Rectal smooth muscle tissue (tissue), 1 donor: ENCODE results near the gene STON2.

ENCODE experiments used
- H3K27ac ChIP-seq: one replicate; pipeline ENCODE4 v1.7.0; 2013; ENCODE audit warnings: low read depth, low read length, inconsistent platforms
- H3K27me3 ChIP-seq: one replicate; pipeline ENCODE4 v1.7.0; 2013; ENCODE audit warnings: low read length; ENCODE audit not compliant: control insufficient read depth, insufficient read depth
- H3K36me3 ChIP-seq: one replicate; pipeline ENCODE4 v1.7.0; 2013; ENCODE audit warnings: low read length; ENCODE audit not compliant: control insufficient read depth, insufficient read depth
- H3K4me1 ChIP-seq: one replicate; pipeline ENCODE4 v1.7.0; 2013; ENCODE audit warnings: low read length; ENCODE audit not compliant: control insufficient read depth, insufficient read depth
- H3K4me3 ChIP-seq: one replicate; pipeline ENCODE4 v1.7.0; 2013; ENCODE audit warnings: low read length
- H3K9ac ChIP-seq: one replicate; pipeline ENCODE4 v1.7.0; 2013; ENCODE audit warnings: low read length

STON2 gene

DNA sequence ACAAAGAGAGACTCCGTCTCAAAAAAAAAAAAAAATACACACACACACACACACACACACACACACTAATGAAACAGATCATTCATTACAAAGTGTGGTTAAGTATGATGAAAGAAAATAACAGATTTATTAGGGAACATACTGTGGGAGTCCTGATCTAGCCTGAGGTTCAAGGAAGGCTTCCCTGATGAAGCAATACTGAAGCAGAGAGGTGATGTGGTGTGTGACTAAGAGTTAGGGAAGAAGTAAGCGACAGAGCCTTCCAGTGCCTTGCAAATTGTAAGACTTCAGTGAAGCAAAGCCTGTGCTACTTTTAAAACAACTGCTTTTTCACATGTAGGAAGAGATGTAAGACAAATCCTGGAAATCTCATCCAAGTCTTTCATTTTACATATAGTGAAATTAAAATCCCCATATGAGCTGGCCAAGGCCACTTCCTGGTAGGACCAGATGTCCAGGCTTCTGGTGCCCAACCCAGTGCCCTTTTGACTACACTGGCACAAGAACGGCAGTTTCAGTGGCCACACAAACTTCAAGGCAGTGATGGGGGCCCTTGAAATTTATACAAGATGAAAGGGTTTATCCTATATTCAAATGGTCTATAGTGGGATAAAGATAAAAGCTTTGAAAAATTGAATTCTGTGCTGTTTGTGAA lies 86.2 kb downstream of the STON2 start:
- Histone ChIP-seq H3K4me1 (no peaks in the 10 kb centered on the region), H3K4me3 (no peak overlapping the region), H3K9ac (no peak overlapping the region), H3K36me3 (no peaks in the 10 kb centered on the region), H3K27me3 (no peaks in the 10 kb centered on the region), H3K27ac (no peak overlapping the region)

DNA sequence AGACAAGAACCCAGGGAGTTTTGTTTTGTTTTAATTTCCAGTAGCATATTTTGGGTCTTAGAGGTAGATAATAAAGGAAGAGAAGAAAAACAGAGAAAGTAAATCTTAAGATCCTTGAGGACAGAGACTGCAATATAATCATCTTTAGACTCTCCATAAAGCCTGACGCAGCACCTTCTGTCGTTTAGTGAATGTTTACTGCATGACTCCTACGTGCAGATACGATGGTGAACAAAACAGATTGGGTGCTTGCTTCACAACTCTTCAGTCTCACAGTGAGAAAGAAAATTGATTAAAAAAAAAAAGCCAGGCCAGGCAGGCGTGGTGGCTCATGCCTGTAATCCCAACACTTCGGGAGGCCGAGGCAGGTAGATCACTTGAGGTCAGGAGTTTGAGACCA lies 86.9 kb downstream of the STON2 start:
- no peaks in the 10 kb centered on the region for H3K27me3 ChIP-seq
- no peak overlapping the region for H3K9ac ChIP-seq
- H3K4me3 ChIP-seq: no peak overlapping the region
- no peak overlapping the region for H3K27ac ChIP-seq
- H3K36me3 ChIP-seq: no peaks in the 10 kb centered on the region
- H3K4me1 ChIP-seq: no peaks in the 10 kb centered on the region

DNA sequence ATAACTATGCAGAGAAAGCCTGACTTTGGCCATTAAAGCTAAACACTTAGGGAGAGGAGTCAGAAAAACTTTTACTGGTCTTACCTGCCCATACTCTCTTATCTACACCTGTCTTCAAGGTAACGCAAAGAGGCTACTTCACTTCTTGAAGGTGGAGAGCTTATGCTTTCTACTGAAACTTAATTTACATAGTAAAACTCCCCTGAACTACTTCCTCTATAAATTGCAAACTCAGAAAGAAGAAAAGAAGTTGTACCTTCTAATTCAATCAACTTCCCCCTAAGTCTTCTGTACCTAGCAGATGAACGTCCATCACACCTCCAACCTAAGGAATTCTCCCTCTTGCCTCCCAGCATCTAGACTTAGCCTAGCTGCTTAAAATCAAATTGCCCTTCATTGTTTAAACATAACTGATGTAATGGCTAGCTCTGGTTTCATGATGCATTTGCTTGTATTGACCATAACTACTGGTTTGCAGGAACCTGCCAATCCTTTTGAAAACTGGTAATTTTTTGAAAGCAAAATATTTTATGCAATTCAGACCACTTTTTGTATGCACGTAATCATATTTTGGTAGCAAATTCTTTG lies 87.7 kb downstream of the STON2 start:
- H3K36me3 ChIP-seq: no peaks in the 10 kb centered on the region
- H3K9ac ChIP-seq: no peak overlapping the region
- H3K4me1 ChIP-seq: no peaks in the 10 kb centered on the region
- H3K27me3 ChIP-seq: no peaks in the 10 kb centered on the region
- H3K27ac ChIP-seq: no peak overlapping the region
- H3K4me3 ChIP-seq: no peak overlapping the region

DNA sequence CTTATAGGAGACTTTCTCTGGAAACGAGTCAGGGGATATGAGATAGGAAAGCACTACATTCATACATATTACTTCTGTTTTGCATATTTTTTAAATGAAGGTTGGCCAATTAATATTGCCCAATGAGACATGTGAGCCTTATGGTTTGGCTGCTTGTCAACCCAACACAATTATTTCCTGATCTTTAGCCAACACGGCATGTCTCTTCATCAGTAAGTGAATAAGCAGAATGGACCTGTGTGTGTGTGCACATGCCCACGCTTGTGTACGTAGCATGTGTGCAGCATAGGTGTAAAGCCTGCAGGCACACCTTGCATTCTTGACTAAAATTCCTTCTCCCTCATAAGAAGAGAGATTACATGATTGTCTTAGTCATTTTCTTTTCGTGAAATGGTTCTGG lies 88.3 kb downstream of the STON2 start:
- no peaks in the 10 kb centered on the region for H3K4me1 ChIP-seq
- no peaks in the 10 kb centered on the region for H3K27me3 ChIP-seq
- no peaks in the 10 kb centered on the region for H3K36me3 ChIP-seq
- no peak overlapping the region for H3K9ac ChIP-seq
- H3K27ac ChIP-seq: no peak overlapping the region
- no peak overlapping the region for H3K4me3 ChIP-seq

DNA sequence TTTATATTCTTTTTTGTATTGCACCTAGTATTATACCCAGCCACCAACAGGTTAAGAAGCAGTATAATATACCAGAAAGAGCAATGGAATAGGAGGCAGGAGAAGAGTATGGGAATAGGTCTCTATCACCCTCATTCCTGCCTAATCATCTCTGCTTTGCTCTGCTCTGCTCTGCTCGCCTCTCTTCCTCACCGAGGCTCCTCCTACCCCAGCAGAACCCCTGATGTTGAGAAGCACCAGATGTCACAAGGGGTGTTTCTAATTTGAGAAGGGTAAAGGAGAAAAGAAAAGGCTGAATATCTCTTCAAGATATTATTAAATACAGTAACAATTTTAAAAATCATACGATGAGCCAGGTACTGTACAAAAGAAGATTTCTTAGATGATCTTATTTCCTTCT lies 89.0 kb downstream of the STON2 start:
- Histone ChIP-seq H3K27me3 (no peaks in the 10 kb centered on the region), H3K4me1 (no peaks in the 10 kb centered on the region), H3K36me3 (no peaks in the 10 kb centered on the region), H3K9ac (no peak overlapping the region), H3K4me3 (no peak overlapping the region), H3K27ac (no peak overlapping the region)

DNA sequence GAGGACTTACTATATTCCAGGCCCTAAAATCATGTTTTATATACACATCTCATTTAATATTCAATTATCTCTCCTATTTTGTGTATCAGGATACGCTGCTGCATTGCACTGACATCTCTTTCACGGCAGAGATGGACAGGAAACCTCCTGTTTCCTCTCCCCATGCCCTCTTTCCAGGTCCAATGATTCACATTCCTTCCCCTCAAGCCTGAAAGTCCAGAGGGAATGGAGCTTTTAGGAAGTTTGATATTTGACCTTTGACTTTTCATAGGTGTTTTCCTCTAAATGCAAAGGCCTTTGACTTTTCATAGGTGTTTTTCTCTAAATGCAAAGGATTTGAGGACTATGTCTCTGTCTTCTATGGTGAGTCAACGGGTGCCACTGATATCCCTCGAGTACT lies 89.5 kb downstream of the STON2 start:
- Histone ChIP-seq H3K27me3 (no peaks in the 10 kb centered on the region), H3K27ac (no peak overlapping the region), H3K4me1 (no peaks in the 10 kb centered on the region), H3K36me3 (no peaks in the 10 kb centered on the region), H3K4me3 (no peak overlapping the region), H3K9ac (no peak overlapping the region)

DNA sequence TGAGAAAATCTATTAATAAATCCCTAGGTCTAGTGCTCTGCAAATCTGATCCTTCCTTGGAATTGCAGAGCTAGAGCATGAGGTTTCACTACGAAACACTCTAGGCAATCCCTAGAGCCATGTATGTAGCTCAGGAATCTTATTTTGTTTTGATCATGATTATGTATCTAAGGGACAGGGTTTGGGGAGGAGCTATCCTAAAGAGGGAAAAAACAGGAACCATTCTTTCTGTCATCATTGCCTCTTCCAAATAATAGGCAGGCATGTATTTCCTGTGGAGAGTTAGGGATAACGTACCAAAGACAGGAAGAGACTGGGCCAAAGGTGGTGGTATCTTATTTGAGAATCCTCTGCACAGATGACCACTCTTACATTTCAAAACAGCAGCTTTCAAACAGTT lies 90.6 kb downstream of the STON2 start:
- Histone ChIP-seq H3K27ac (no peak overlapping the region), H3K4me1 (no peaks in the 10 kb centered on the region), H3K27me3 (no peaks in the 10 kb centered on the region), H3K9ac (no peak overlapping the region), H3K36me3 (no peaks in the 10 kb centered on the region), H3K4me3 (no peak overlapping the region)

DNA sequence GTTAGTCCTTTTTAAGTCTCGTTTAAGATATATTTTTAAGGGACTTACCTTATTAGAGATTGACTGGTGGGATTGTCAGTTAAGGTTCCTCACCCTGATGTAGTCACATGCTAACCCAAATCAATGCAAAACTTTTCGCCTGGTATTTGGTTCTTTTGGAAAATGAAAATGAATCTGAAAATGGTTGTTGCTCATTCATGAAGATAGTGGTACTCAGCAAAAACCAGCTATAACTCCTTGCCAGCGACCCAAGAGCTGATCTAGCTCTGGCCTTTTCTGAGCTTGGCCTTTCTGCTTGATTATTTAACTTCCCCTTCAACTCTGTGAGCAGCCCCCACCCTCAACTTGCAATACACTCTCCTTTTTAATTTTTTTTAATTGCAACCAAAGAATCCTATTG lies 94.4 kb downstream of the STON2 start:
- Histone ChIP-seq H3K36me3 (no peaks in the 10 kb centered on the region), H3K4me3 (no peak overlapping the region)

DNA sequence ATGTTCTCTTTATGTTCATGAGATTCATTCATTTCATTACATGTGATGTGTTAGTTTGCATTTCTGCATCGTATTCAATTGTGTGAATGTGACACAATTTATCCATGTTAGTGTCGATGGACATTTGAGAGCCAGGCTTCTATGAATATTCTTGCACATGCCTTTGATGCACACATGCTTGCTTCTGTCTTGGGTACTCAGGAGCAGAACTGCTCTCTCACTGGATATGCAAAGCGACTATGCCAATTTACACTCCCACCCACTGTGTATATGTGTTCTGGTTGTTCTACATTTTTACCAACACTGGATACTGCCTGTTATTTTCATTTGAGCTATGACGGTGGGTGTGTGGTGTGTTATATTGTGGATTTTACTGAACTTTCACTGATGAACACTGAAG lies 95.1 kb downstream of the STON2 start:
- no peak overlapping the region for H3K9ac ChIP-seq
- no peaks in the 10 kb centered on the region for H3K27me3 ChIP-seq
- H3K27ac ChIP-seq: no peak overlapping the region
- no peaks in the 10 kb centered on the region for H3K4me1 ChIP-seq
- H3K36me3 ChIP-seq: no peaks in the 10 kb centered on the region
- no peak overlapping the region for H3K4me3 ChIP-seq

More for the DNA sequence above, 94.4 kb downstream of the STON2 start:
- Histone ChIP-seq H3K27me3 (no peaks in the 10 kb centered on the region), H3K4me1 (no peaks in the 10 kb centered on the region), H3K27ac (no peak overlapping the region), H3K9ac (no peak overlapping the region)

DNA sequence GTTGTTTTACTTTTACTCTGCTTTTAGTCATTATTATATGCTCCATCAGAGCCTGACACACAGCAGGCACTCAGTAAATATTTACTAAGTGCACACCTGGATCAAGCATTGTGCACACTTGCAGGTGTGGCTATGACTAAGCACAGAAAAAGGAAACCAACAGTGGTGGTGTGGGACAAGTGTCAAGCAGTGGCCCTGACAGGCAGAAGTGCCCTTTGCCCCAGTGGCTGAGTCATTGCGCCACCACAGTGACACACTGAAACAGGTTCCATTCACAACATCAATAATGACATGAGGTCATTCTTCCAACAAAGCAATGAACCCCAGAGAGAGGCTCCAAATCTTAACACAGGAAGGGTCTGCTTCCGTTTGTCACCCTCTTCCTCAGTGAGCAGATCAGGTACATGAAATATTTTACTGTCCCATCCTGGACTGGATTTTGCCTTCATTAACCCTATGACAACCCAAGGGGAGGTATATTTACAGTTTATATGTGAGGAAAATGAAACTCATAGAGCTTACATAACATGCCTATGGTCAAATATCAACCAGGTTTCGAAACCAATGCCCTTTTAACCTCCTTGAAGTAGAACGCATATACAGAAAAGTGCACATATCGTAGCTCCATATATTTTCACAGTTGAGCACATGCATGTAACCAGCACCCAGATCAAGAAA lies 96.7 kb downstream of the STON2 start:
- Histone ChIP-seq H3K9ac (no peak overlapping the region), H3K27me3 (no peaks in the 10 kb centered on the region), H3K4me1 (no peaks in the 10 kb centered on the region), H3K27ac (no peak overlapping the region), H3K36me3 (no peaks in the 10 kb centered on the region), H3K4me3 (no peak overlapping the region)

DNA sequence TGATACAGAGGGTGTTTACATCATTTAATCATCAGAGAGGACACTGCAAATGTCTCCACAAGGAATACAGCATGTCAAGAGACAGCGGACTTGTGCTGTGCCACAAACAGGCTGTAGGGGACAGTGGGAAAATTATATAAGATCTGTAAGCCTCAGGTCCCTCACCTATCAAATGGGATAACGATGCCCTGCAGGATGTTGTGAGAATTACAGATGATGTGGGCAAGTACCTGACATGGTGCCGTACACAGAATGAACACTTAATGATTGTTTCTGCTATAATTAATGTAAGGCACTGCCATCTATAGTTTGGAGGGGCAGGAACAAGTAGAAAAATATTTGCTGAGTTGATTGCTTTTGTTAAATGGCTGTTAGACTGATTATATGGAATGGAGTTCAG lies 97.5 kb downstream of the STON2 start:
- H3K27ac ChIP-seq: no peak overlapping the region

DNA sequence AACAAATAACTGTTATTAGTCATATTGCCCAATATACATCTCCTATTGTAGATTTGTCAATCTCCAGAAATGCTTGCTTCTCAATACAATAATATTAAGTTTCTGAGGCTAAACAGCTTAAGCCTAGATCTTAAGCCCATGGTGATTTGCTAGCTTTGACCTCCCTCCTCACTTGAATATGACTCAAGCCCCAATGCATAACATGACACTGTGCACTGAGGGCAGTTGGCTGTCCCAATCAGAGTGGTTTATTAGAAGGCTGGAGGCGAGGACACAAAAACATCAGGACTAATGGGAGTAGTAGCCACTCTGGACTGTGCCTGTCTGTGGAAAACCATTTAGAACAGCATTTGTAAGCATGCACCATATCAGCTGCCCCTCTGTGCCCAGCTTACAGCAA lies 98.3 kb downstream of the STON2 start:
- Histone ChIP-seq H3K27ac (no peak overlapping the region), H3K9ac (no peak overlapping the region), H3K4me3 (no peak overlapping the region), H3K27me3 (no peaks in the 10 kb centered on the region), H3K36me3 (no peaks in the 10 kb centered on the region), H3K4me1 (no peaks in the 10 kb centered on the region)

More for the DNA sequence above, 97.5 kb downstream of the STON2 start:
- Histone ChIP-seq H3K36me3 (no peaks in the 10 kb centered on the region), H3K9ac (no peak overlapping the region), H3K4me1 (no peaks in the 10 kb centered on the region), H3K4me3 (no peak overlapping the region), H3K27me3 (no peaks in the 10 kb centered on the region)

DNA sequence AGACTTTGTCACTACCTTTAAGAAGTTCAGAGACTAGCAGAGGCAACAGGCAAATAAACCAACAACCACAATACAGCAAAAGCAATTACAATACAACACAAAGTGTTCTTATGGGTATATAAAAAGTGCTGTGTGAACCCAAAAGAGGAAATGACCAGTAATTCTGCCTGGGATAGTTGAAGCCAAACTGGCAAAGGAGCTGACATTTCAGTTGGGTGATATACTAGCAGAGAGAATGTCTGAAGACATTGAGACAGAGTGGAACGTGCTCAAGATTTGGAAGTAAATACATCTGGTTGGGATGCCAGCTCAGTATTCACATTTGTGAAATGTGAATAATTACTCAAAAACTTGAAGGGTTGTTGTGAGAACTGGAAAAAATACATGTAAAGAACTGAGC lies 98.8 kb downstream of the STON2 start:
- H3K4me3 ChIP-seq: no peak overlapping the region
- H3K27ac ChIP-seq: no peak overlapping the region
- H3K27me3 ChIP-seq: no peaks in the 10 kb centered on the region
- H3K4me1 ChIP-seq: no peaks in the 10 kb centered on the region
- H3K9ac ChIP-seq: no peak overlapping the region
- no peaks in the 10 kb centered on the region for H3K36me3 ChIP-seq
